ENCODE measurements around the gene GJB5. TPM values are rescaled to one million over a fixed set of nuclear protein-coding genes. Genes with fewer than 3 reads are reported as not detected.

The GJB5 gene
- polyA plus RNA-seq, 1 donor (not counting 4 experiments of a cell fraction or from before 2014, with no cell fraction given): 169 TPM

DNA sequence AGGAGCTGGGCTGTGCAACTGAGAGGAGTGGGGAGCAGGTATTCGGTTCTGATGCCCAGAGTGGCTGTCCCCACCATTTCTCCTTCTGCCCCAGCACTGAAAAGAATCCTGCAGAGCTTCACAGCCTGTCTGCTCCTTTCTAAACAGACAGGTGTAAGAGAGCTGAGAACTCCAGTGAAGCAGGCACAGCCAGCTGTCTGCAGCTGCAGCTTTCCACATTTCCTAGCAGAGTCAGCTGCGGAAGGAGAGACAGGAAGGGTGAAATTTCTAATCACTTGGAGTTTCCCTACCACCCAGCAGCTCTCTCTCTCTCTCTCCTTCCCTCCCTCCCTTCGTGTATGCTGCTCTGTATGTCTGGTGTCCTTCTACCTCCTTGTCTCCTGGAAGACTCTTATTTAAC lies 40.5 kb upstream of the GJB5 start:
- H2AFZ ChIP-seq (ENCODE audit: control insufficient read depth, low read length): no peak overlapping the region
- no peaks in the 10 kb centered on the region for H4K20me1 ChIP-seq (ENCODE audit: control insufficient read depth, extremely low read depth, insufficient read depth, low read length)
- no peaks in the 10 kb centered on the region for H3K9me1 ChIP-seq (ENCODE audit: control insufficient read depth, extremely low read depth, insufficient read depth, low read length)
- no peaks in the 10 kb centered on the region for H3K9me3 ChIP-seq (ENCODE audit: control insufficient read depth, low read depth, low read length)
- H3K79me2 ChIP-seq (ENCODE audit: control insufficient read depth, insufficient read depth, low read length): no peaks in the 10 kb centered on the region
- H3K4me3 ChIP-seq (ENCODE audit: control insufficient read depth in 2 of 3, extremely low read depth in 1 of 3, insufficient read depth in 2 of 3, low read depth in 1 of 3, low read length in 3 of 3): no peak overlapping the region
- dilution Hi-C loops (cut with MboI; ENCODE audit: extremely low pct_ligation_motif_present, low sequenced_read_pairs): no loop called here
- H3K27me3 ChIP-seq (ENCODE audit: control insufficient read depth, extremely low read depth, insufficient read depth, low read length): no peaks in the 10 kb centered on the region
- no peak overlapping the region for H3K27ac ChIP-seq (ENCODE audit: control insufficient read depth, insufficient read depth, low read length)
- no peaks in the 10 kb centered on the region for H3K4me1 ChIP-seq (ENCODE audit: control insufficient read depth, extremely low read depth, insufficient read depth, low read length)
- no peak overlapping the region for H3K4me2 ChIP-seq (ENCODE audit: control insufficient read depth, extremely low read depth, insufficient read depth, low read depth, low read length)
- no peak overlapping the region for H3K9ac ChIP-seq (ENCODE audit: control insufficient read depth, extremely low read depth, insufficient read depth, low read length)
- no peaks in the 10 kb centered on the region for H3K36me3 ChIP-seq (ENCODE audit: control insufficient read depth in 2 of 2, extremely low read depth in 1 of 2, insufficient read depth in 2 of 2, low read length in 2 of 2)
- DNase-seq (ENCODE audit: low read depth, low spot score) (no peak), FAIRE-seq (no peak)
- TF ChIP-seq, protein P1, sequence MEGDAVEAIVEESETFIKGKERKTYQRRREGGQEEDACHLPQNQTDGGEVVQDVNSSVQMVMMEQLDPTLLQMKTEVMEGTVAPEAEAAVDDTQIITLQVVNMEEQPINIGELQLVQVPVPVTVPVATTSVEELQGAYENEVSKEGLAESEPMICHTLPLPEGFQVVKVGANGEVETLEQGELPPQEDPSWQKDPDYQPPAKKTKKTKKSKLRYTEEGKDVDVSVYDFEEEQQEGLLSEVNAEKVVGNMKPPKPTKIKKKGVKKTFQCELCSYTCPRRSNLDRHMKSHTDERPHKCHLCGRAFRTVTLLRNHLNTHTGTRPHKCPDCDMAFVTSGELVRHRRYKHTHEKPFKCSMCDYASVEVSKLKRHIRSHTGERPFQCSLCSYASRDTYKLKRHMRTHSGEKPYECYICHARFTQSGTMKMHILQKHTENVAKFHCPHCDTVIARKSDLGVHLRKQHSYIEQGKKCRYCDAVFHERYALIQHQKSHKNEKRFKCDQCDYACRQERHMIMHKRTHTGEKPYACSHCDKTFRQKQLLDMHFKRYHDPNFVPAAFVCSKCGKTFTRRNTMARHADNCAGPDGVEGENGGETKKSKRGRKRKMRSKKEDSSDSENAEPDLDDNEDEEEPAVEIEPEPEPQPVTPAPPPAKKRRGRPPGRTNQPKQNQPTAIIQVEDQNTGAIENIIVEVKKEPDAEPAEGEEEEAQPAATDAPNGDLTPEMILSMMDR (optimal IDR thresholded peaks at IDR 0.05 in 1 of 3, IDR thresholded peaks at IDR 0.05 in 1 of 3, conservative IDR thresholded peaks at IDR 0.05 in 1 of 3; ENCODE audit: extremely low read depth in 1 of 3, insufficient read depth in 2 of 3, low read length in 3 of 3): no peak
- no peak for TF ChIP-seq EZH2 (IDR thresholded peaks at IDR 0.05; ENCODE audit: low read length)

DNA sequence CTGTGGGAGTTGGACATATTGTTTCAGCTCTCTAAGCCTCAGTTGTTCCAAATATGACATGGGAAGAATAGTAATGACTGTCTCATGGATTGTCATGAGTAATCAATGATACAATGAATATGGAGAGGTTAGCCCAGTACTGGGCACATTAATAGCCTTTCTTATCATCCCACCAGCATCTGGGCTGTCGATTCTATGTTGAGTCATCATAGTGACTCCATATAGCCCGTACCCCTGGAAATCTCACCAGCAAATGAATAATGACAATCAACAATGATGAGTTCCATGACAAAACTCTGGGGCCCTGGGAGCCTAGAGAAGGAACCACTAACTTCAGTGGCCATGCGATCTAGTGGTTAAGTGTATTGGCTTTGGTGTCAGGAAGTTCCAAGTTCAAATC lies 39.7 kb upstream of the GJB5 start:
- DNase-seq (ENCODE audit: low read depth, low spot score): no peak
- no peak overlapping the region for H3K9ac ChIP-seq (ENCODE audit: control insufficient read depth, extremely low read depth, insufficient read depth, low read length)
- no peaks in the 10 kb centered on the region for H4K20me1 ChIP-seq (ENCODE audit: control insufficient read depth, extremely low read depth, insufficient read depth, low read length)
- no peak overlapping the region for H3K4me2 ChIP-seq (ENCODE audit: control insufficient read depth, extremely low read depth, insufficient read depth, low read depth, low read length)
- H3K36me3 ChIP-seq (ENCODE audit: control insufficient read depth in 2 of 2, extremely low read depth in 1 of 2, insufficient read depth in 2 of 2, low read length in 2 of 2): no peaks in the 10 kb centered on the region
- no peaks in the 10 kb centered on the region for H3K9me3 ChIP-seq (ENCODE audit: control insufficient read depth, low read depth, low read length)
- H3K79me2 ChIP-seq (ENCODE audit: control insufficient read depth, insufficient read depth, low read length): no peaks in the 10 kb centered on the region
- FAIRE-seq: no peak
- no peaks in the 10 kb centered on the region for H3K4me1 ChIP-seq (ENCODE audit: control insufficient read depth, extremely low read depth, insufficient read depth, low read length)
- H3K4me3 ChIP-seq (ENCODE audit: control insufficient read depth in 2 of 3, extremely low read depth in 1 of 3, insufficient read depth in 2 of 3, low read depth in 1 of 3, low read length in 3 of 3): no peak overlapping the region
- dilution Hi-C loops (cut with MboI; ENCODE audit: extremely low pct_ligation_motif_present, low sequenced_read_pairs): no loop called here
- TF ChIP-seq, protein P1 (optimal IDR thresholded peaks at IDR 0.05 in 1 of 3, IDR thresholded peaks at IDR 0.05 in 1 of 3, conservative IDR thresholded peaks at IDR 0.05 in 1 of 3; ENCODE audit: extremely low read depth in 1 of 3, insufficient read depth in 2 of 3, low read length in 3 of 3): no peak
- TF ChIP-seq EZH2 (IDR thresholded peaks at IDR 0.05; ENCODE audit: low read length): no peak
- H3K9me1 ChIP-seq (ENCODE audit: control insufficient read depth, extremely low read depth, insufficient read depth, low read length): no peaks in the 10 kb centered on the region
- no peak overlapping the region for H2AFZ ChIP-seq (ENCODE audit: control insufficient read depth, low read length)
- no peak overlapping the region for H3K27ac ChIP-seq (ENCODE audit: control insufficient read depth, insufficient read depth, low read length)
- H3K27me3 ChIP-seq (ENCODE audit: control insufficient read depth, extremely low read depth, insufficient read depth, low read length): no peaks in the 10 kb centered on the region

Data from keratinocyte (primary cell).